ENCODE measurements around the gene COMMD1. TPM values are rescaled to one million over a fixed set of nuclear protein-coding genes. Genes with fewer than 3 reads are reported as not detected.
"Not testable (repeated sequence)": the region's sequence is repeated elsewhere in the genome, so short reads cannot be mapped to it uniquely, and the experiment has no call there.

Gene COMMD1
- total RNA-seq, 1 donor from 2014 or later = 57.9 TPM

DNA sequence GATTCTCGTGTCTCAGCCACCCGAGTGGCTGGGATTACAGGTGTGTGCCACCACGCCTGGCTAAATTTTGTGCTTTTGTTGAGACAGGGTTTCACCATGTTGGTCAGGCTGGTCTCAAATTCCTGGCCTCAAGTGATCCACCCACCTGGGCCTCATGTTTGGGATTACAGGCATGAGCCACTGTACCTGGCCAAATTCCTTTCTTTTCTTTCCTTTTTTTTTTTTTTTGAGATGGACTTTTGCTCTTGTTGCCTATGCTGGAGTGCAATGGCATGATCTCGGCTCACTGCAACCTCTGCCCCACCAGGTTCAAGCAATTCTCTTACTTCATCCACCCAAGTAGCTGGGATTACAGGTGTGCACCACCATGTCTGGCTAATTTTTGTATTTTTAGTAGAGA lies 9.3 kb downstream of the COMMD1 start:
- not testable (repeated sequence) for H3K9me3 ChIP-seq (ENCODE audit: control insufficient read depth in 3 of 3, low read length in 3 of 3); H3K4me1 ChIP-seq (ENCODE audit: control insufficient read depth in 3 of 3, insufficient read depth in 3 of 3, low read length in 3 of 3); H3K27me3 ChIP-seq (ENCODE audit: control insufficient read depth in 3 of 3, insufficient read depth in 3 of 3, low read length in 3 of 3); H3K4me3 ChIP-seq (ENCODE audit: low read length in 3 of 3); H3K9ac ChIP-seq (ENCODE audit: low read depth in 1 of 3, low read length in 3 of 3); H3K27ac ChIP-seq (ENCODE audit: low read depth, low read length); H3K36me3 ChIP-seq (ENCODE audit: control insufficient read depth in 3 of 3, insufficient read depth in 3 of 3, low read length in 3 of 3)

DNA sequence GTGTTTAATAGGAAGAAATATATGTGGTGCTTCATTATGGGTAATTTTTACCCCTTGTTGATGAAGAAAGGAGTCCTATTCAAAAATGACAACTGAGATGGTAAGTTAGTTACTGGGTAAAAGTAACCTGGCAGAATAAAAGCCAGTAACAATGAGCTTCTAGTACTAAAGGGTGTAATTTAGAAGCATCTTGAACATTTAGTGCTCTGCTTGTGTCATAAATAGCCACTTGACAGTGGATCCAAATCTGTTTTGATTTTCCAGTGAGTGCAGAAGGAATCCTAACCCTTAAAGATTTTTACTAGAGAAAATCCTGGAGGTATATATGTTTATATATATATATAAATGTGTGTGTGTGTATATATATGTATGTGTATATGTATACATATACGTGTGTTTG lies 15.1 kb downstream of the COMMD1 start:
- Histone ChIP-seq H3K9me3 (ENCODE audit: control insufficient read depth in 3 of 3, low read length in 3 of 3) (no peaks in the 10 kb centered on the region), H3K36me3 (ENCODE audit: control insufficient read depth in 3 of 3, insufficient read depth in 3 of 3, low read length in 3 of 3) (peaks cover 0 to 2% (median 2%) of the 10 kb centered on the region in 3 donors), H3K27me3 (ENCODE audit: control insufficient read depth in 3 of 3, insufficient read depth in 3 of 3, low read length in 3 of 3) (no peaks in the 10 kb centered on the region), H3K27ac (ENCODE audit: low read depth, low read length) (no peak overlapping the region), H3K4me1 (ENCODE audit: control insufficient read depth in 3 of 3, insufficient read depth in 3 of 3, low read length in 3 of 3) (no peaks in the 10 kb centered on the region), H3K9ac (ENCODE audit: low read depth in 1 of 3, low read length in 3 of 3) (no peak overlapping the region), H3K4me3 (ENCODE audit: low read length in 3 of 3) (no peak overlapping the region)

DNA sequence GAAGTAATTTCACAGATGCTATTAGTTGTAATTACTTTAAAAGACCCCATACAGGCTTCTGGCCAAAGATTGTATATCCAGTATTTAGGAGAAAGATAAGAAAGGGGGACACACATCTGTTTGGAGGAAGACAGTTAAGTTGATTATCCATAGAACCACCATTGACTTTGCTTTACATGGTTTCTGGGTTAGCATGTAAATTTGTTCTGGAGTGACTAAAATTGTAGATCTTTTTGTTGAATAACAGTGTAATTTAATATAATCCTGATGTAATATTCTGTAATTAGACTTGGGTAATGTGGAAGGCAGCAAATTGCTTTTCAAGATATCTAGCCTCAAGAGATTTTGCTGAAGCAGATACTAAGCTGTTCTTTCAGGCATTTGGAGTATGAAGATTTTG lies 17.2 kb downstream of the COMMD1 start:
- Histone ChIP-seq H3K27me3 (ENCODE audit: control insufficient read depth in 3 of 3, insufficient read depth in 3 of 3, low read length in 3 of 3) (no peaks in the 10 kb centered on the region), H3K9ac (ENCODE audit: low read depth in 1 of 3, low read length in 3 of 3) (no peak overlapping the region), H3K9me3 (ENCODE audit: control insufficient read depth in 3 of 3, low read length in 3 of 3) (no peaks in the 10 kb centered on the region), H3K27ac (ENCODE audit: low read depth, low read length) (no peak overlapping the region), H3K4me1 (ENCODE audit: control insufficient read depth in 3 of 3, insufficient read depth in 3 of 3, low read length in 3 of 3) (no peaks in the 10 kb centered on the region), H3K36me3 (ENCODE audit: control insufficient read depth in 3 of 3, insufficient read depth in 3 of 3, low read length in 3 of 3) (peaks cover 0 to 2% (median 2%) of the 10 kb centered on the region in 3 donors), H3K4me3 (ENCODE audit: low read length in 3 of 3) (no peak overlapping the region)

DNA sequence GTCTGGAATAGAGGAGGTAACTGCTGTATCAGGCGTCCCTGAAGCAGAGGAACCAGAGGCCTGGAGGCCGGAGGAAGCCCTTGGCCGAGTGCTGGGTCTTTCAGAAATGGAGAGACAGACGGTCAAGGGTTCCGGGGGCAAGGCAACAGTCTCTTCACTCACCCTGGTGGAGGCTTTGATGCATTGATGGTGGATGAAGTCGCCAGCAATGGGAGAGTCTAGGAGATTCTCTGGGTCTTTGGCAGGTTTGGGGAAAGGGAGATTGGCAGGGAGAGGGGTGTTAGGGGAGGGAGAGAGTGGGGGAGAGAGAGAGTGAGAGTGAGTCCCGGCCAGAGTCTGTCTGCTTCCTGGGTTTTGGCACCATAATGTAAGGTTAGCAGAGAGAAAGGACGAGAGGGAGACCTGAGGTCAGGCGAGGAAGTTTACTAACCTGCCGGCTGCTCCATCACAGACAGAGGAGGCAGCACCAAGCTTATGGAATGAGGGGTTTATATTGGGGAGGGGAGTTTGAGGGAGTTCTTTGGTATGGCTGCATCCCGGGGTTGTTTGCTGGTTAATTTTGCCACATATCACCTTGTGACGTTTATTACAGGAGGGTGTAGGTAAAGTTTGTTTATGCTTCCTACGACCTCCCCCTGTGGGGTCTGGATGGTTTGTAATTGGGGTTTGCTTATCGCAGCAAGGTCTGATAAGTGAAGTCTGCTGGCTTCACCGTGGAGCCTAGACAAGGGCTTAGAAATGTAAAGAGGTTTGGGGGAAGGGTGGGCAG lies 19.6 kb downstream of the COMMD1 start:
- Histone ChIP-seq H3K9ac (ENCODE audit: low read depth in 1 of 3, low read length in 3 of 3) (no peak overlapping the region), H3K4me1 (ENCODE audit: control insufficient read depth in 3 of 3, insufficient read depth in 3 of 3, low read length in 3 of 3) (no peaks in the 10 kb centered on the region), H3K4me3 (ENCODE audit: low read length in 3 of 3) (no peak overlapping the region), H3K9me3 (ENCODE audit: control insufficient read depth in 3 of 3, low read length in 3 of 3) (no peaks in the 10 kb centered on the region), H3K36me3 (ENCODE audit: control insufficient read depth in 3 of 3, insufficient read depth in 3 of 3, low read length in 3 of 3) (peaks cover 0 to 2% (median 2%) of the 10 kb centered on the region in 3 donors), H3K27me3 (ENCODE audit: control insufficient read depth in 3 of 3, insufficient read depth in 3 of 3, low read length in 3 of 3) (no peaks in the 10 kb centered on the region), H3K27ac (ENCODE audit: low read depth, low read length) (no peak overlapping the region)

DNA sequence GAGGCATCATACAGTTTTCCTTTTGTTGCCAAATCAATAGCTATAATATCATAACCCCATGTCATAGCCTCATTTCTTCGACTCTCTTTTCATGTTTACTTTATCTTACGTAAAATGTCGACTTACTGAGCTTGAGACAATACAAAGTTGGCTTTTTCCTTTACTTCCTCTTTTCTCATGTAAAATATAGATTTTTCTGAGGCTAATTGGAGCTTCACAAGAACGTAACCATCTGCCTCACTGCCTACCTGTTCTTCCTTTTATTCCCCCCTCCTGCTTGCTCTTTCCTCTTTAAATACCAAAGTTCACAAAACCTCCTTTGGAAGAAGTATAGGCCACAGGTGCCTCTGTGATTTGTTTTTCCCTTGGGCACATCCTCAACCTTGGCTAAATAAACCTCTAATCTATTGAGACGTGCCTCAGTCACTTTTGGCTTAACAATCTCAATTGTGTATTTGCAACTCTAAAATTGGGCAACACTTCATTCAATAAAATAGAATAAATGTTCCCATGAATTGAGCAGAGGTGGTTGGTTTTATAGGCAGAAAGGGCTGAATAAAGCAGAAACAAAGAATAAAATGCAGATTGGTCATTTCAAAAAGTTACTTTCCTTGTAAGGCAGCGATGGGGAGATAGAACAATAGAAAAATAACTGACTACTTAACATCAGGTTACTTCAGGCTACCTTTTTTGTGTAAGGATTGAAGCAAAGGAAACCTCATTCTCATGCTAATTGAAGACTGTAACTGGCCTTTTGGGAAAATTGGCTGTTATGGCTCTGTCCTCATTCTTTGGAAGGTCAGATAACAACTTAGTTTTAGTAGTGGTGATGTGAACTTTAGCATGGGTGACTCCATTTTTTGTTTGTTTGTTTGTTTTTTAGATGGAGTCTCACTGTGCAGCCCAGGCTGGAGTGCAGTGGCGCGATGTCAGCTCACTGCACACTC lies 21.3 kb downstream of the COMMD1 start:
- H3K36me3 ChIP-seq (ENCODE audit: control insufficient read depth in 3 of 3, insufficient read depth in 3 of 3, low read length in 3 of 3) = peaks cover 0 to 2% (median 2%) of the 10 kb centered on the region in 3 donors
- H3K9me3 ChIP-seq (ENCODE audit: control insufficient read depth in 3 of 3, low read length in 3 of 3) = no peaks in the 10 kb centered on the region
- no peaks in the 10 kb centered on the region for H3K4me1 ChIP-seq (ENCODE audit: control insufficient read depth in 3 of 3, insufficient read depth in 3 of 3, low read length in 3 of 3)
- H3K4me3 ChIP-seq (ENCODE audit: low read length in 3 of 3) = no peak overlapping the region
- H3K9ac ChIP-seq (ENCODE audit: low read depth in 1 of 3, low read length in 3 of 3) = no peak overlapping the region
- no peak overlapping the region for H3K27ac ChIP-seq (ENCODE audit: low read depth, low read length)
- H3K27me3 ChIP-seq (ENCODE audit: control insufficient read depth in 3 of 3, insufficient read depth in 3 of 3, low read length in 3 of 3) = no peaks in the 10 kb centered on the region

DNA sequence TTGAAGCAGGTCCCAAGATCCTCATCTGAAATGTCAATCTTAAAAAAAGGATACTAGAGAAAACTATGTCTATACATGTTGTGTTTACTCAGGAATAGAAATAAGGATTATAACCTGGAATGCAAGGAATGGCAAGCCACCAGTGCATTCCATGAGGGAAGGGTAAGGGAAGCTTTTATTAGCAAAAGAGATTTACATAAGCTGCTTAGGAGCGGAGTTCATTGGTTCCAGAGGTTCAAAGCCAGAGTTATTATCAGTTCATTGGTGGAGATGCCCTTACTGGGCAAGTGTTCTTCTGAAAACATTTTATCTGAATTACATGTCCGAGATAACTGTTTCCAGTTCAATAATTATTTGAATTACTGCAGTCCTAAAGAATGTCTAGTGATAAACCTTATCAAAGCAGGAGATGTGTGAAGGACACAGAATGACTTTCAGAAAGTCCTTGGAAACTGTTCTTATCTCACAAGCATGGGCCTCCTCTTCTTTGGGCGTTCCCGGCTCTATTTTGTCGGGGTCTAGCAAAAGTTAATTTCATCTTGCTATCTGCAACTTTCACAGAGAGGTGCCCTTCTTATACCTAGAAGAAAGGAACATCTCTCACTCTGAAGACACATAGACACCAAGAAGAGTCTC lies 23.5 kb downstream of the COMMD1 start:
- H3K36me3 ChIP-seq (ENCODE audit: control insufficient read depth in 3 of 3, insufficient read depth in 3 of 3, low read length in 3 of 3) = peaks cover 0 to 5% (median 2%) of the 10 kb centered on the region in 3 donors
- H3K27ac ChIP-seq (ENCODE audit: low read depth, low read length) = no peak overlapping the region
- no peaks in the 10 kb centered on the region for H3K9me3 ChIP-seq (ENCODE audit: control insufficient read depth in 3 of 3, low read length in 3 of 3)
- H3K27me3 ChIP-seq (ENCODE audit: control insufficient read depth in 3 of 3, insufficient read depth in 3 of 3, low read length in 3 of 3) = no peaks in the 10 kb centered on the region
- H3K4me1 ChIP-seq (ENCODE audit: control insufficient read depth in 3 of 3, insufficient read depth in 3 of 3, low read length in 3 of 3) = no peaks in the 10 kb centered on the region
- H3K9ac ChIP-seq (ENCODE audit: low read depth in 1 of 3, low read length in 3 of 3) = no peak overlapping the region
- no peak overlapping the region for H3K4me3 ChIP-seq (ENCODE audit: low read length in 3 of 3)

DNA sequence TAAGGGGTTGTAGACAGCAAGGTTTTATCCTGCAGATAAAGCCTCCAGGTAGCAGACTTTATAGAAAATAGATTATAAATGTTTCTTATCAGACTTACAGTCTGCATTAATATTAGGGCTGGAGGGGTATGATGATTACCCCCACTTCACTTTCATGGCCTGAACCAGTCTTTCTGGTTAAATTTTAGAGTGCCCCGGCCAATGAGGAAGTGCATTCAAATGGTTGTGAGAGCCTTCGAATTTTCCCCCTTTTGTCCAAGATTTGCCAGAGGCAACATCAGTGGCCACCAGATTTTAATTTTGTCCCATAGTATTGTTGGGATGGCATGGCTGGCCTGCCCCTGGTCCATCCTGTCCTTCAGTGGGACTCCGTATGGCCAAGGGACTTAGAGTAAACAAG lies 31.6 kb downstream of the COMMD1 start:
- no peak overlapping the region for H3K4me3 ChIP-seq (ENCODE audit: low read length in 3 of 3)
- H3K9ac ChIP-seq (ENCODE audit: low read depth in 1 of 3, low read length in 3 of 3) = no peak overlapping the region
- H3K4me1 ChIP-seq (ENCODE audit: control insufficient read depth in 3 of 3, insufficient read depth in 3 of 3, low read length in 3 of 3) = no peaks in the 10 kb centered on the region
- H3K9me3 ChIP-seq (ENCODE audit: control insufficient read depth in 3 of 3, low read length in 3 of 3) = no peaks in the 10 kb centered on the region
- H3K36me3 ChIP-seq (ENCODE audit: control insufficient read depth in 3 of 3, insufficient read depth in 3 of 3, low read length in 3 of 3) = peaks cover 0 to 5% (median 3%) of the 10 kb centered on the region in 3 donors
- no peaks in the 10 kb centered on the region for H3K27me3 ChIP-seq (ENCODE audit: control insufficient read depth in 3 of 3, insufficient read depth in 3 of 3, low read length in 3 of 3)
- H3K27ac ChIP-seq (ENCODE audit: low read depth, low read length) = no peak overlapping the region

DNA sequence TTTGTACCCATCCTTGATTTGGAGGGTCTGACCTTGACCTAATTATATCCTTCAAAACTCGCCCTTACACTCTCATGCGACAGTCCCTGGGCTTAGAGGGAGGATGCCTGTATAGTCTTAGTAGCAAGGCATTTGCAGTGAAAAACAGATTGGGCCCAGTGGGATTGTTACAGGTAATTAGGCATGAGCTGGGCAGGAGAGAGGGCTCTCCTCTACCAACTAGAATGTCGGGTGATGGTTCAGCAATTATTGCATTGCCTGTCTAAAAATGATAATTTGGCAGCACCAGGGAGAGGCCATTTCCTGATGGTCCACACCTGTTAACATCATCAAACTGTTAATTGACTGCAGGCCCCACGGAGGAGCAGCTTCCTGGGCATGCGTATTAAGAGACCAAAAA lies 32.4 kb downstream of the COMMD1 start:
- Histone ChIP-seq H3K27me3 (ENCODE audit: control insufficient read depth in 3 of 3, insufficient read depth in 3 of 3, low read length in 3 of 3) (no peaks in the 10 kb centered on the region), H3K9me3 (ENCODE audit: control insufficient read depth in 3 of 3, low read length in 3 of 3) (no peaks in the 10 kb centered on the region), H3K4me3 (ENCODE audit: low read length in 3 of 3) (no peak overlapping the region), H3K36me3 (ENCODE audit: control insufficient read depth in 3 of 3, insufficient read depth in 3 of 3, low read length in 3 of 3) (peaks cover 0 to 5% (median 3%) of the 10 kb centered on the region in 3 donors), H3K27ac (ENCODE audit: low read depth, low read length) (no peak overlapping the region), H3K9ac (ENCODE audit: low read depth in 1 of 3, low read length in 3 of 3) (no peak overlapping the region), H3K4me1 (ENCODE audit: control insufficient read depth in 3 of 3, insufficient read depth in 3 of 3, low read length in 3 of 3) (no peaks in the 10 kb centered on the region)

DNA sequence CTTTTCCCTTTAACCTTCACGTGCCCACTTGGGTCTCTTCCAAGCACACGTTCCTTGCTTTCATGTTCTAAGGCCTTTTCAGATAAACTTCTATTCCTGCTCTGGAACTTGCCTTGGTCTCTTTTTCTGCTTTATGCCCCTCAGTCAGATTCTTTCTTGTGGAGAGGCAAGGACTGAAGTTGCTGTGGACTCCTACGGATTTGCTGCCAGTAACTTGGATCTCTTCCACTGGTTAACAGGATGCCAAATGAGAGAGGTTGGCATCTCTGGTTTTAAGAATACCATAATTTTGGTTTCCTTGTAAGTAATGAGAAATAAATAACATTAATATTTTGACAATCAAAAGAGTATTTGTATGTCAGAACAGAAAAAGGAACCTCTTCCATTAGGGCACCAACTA lies 33.0 kb downstream of the COMMD1 start:
- H3K36me3 ChIP-seq (ENCODE audit: control insufficient read depth in 3 of 3, insufficient read depth in 3 of 3, low read length in 3 of 3) = peaks cover 0 to 5% (median 0%) of the 10 kb centered on the region in 3 donors
- no peaks in the 10 kb centered on the region for H3K4me1 ChIP-seq (ENCODE audit: control insufficient read depth in 3 of 3, insufficient read depth in 3 of 3, low read length in 3 of 3)
- H3K9me3 ChIP-seq (ENCODE audit: control insufficient read depth in 3 of 3, low read length in 3 of 3) = no peaks in the 10 kb centered on the region
- no peak overlapping the region for H3K4me3 ChIP-seq (ENCODE audit: low read length in 3 of 3)
- H3K9ac ChIP-seq (ENCODE audit: low read depth in 1 of 3, low read length in 3 of 3) = no peak overlapping the region
- H3K27me3 ChIP-seq (ENCODE audit: control insufficient read depth in 3 of 3, insufficient read depth in 3 of 3, low read length in 3 of 3) = no peaks in the 10 kb centered on the region
- H3K27ac ChIP-seq (ENCODE audit: low read depth, low read length) = no peak overlapping the region

All from skeletal muscle tissue (tissue), 4 donors.